Body of pancreas (tissue), 4 donors: ENCODE measurements around the gene METTL3.

Experiments used
- CTCF ChIP-seq, 7 experiments: fragments of 450-650 bp in 4 of 7; fragments of 200-600 bp in 3 of 7; sonication (generic) in 3 of 7; IDR thresholded peaks; one replicate each; pipeline ENCODE4 v1.5.1; 2016 to 2019; ENCODE audit warnings: antibody characterized with exemption in 7 of 7
- POLR2A ChIP-seq, 3 donors: fragments of 450-650 bp; IDR thresholded peaks; one replicate each; pipeline ENCODE4 v1.6.1; 2016; ENCODE audit warnings: antibody characterized with exemption in 3 of 3, mild to moderate bottlenecking in 2 of 3

GRCh38 chr14:21521501-21521900 lies 10.4 kb upstream of the METTL3 start:
- TF ChIP-seq CTCF (IDR thresholded peaks at IDR 0.05) (no peak), POLR2A (IDR thresholded peaks at IDR 0.05) (no peak)
